Stimulated activated CD4-positive, alpha-beta T cell treated with anti-CD3 and anti-CD28 coated beads, TNF-alpha, amount 100 ng/mL, for 48 hours (primary cell): ENCODE results near the gene ULK1.

ENCODE experiments used
- DNase-seq, 3 donors: peaks; one replicate each; pipeline ENCODE4 v3.0.0-alpha.2; 2020; ENCODE audit warnings: low read depth in 3 of 3

The ULK1 gene

DNA sequence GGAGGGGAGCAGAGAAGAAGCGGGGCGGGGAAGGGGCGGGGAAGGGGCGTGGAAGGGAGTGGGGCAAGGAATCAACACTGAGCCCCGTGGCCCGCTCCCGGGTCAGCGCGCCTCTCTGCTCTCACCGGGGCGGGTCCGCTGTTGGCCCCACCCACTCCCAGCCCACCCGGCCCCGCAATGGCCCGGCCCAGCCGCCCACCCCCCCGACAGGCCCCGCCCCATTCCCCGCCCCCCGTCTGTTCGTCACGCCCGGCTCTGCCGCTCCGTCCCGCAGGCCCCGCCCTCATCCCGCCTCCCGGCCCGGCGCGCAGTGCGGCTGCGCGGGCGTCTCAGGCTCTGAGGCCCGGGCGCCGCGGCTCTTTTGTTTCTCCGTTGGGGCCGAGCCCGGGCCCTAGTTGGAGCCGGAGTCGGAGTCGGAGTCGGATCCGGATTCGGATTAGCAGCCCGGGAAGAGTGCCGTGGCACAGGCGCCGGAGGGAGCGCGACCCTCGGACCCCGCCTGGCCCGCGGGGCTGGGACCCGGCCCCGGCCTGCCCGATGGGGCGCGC, at the start of gene ULK1:
Gene ULK1 (plus strand): TSS at position 310 of the 548 bp plus-strand sequence. CDS start 380 bp downstream, outside the sequence.
- peak; percentile 83 to 89 (median 86) for DNase-seq

DNA sequence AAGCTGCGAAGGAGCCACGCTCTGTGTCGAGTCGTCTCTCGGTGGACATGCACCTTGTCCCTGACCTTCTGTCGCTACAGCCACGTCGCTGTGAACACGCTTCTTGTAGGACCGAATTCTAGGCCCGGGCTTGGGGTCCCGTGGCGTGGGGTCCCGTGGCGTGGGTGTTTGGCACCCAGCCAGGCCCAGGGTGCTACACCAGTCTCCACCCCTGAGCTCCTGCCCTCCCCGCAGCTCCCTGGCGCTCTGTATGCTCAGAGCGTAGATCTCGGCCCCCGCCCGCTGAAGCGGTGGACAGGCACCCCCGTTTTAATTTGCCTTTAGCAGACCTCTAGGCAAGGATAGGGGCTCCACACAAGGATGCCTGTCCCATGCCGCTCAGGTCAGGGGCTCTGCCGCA, 49.8 kb upstream of the ULK1 start:
- DNase-seq: no peak

DNA sequence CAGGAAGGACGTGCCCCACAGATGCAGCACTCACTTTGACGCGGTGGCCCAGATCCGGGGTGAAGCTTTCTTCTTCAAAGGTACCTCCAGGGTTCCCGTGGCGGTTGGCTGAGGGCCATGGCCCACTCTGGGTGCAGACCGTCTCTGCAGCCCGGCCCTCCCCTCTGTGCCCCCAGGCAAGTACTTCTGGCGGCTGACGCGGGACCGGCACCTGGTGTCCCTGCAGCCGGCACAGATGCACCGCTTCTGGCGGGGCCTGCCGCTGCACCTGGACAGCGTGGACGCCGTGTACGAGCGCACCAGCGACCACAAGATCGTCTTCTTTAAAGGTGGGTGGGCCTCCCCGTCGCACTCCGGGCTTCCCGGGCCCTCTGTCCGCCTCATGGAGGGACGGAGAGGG, 49.3 kb upstream of the ULK1 start:
- no peak for DNase-seq

DNA sequence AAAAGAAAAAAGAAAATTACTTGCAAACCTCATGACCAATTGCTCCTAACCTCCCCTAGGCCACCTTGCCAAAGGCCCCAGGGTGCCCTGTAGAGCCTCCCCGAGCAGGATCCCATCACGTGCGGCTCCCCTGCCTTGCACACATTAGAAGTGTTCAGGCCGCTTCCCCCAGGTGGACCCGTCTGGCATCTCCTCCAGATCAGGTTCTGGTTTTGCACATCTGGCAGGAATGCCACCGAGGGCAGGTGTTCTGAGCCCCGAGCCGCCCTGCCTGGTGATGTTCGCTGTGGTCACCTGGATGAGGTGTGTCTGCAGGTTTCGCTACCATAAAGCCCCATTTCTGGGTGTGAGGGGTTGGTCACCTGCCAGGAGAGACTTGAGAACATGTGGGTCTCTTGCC, 47.0 kb upstream of the ULK1 start:
- DNase-seq: no peak

DNA sequence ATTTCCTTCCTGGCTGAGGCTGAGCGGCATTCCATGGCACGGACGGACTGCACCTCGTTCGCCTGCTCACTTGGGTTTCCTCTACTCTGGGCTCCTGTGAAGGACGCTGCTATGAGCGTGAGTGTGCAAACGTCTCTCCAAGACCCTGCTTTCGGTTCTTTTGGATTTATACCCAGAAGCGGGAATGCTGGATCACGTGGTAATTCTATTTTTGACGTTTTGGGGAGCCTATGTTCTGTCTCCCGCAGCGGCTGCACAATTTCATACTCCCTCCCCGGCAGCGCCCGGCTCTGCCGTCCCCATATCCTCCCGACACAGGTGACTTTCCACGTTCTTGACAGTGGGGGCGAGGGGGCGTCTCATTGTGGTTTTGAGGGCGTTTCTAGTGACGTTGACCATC, 45.7 kb upstream of the ULK1 start:
- no peak for DNase-seq

DNA sequence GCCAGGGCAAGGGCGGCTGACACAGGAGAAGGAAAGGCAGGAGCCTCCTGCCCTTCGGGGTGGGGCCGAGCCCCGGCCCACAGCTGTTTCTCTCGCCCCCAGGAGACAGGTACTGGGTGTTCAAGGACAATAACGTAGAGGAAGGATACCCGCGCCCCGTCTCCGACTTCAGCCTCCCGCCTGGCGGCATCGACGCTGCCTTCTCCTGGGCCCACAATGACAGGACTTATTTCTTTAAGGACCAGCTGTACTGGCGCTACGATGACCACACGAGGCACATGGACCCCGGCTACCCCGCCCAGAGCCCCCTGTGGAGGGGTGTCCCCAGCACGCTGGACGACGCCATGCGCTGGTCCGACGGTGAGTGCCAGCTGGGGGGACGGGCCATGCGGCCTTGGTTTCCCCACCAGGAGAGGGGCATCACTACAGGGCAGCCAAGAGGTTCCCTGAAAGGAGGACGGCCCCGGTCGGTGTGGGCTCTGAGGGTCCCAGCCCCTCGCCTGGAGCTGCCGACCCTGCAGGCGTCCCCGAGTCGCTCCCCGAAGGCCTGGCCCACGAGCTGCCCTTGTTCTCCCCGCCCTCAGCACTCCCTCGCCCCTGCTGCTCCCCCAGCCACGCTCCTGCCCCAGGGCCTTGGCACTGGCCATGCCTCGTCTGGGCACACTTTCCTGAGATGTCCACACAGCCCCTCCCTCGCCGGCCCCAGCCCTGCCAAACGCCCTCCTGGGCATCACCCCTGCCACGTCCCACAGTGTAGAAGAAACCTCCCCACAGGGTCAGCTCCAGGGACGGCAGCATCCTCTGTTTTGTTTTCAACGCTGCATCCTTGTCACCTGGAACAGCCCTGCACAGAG, 44.5 kb upstream of the ULK1 start:
- no peak for DNase-seq

DNA sequence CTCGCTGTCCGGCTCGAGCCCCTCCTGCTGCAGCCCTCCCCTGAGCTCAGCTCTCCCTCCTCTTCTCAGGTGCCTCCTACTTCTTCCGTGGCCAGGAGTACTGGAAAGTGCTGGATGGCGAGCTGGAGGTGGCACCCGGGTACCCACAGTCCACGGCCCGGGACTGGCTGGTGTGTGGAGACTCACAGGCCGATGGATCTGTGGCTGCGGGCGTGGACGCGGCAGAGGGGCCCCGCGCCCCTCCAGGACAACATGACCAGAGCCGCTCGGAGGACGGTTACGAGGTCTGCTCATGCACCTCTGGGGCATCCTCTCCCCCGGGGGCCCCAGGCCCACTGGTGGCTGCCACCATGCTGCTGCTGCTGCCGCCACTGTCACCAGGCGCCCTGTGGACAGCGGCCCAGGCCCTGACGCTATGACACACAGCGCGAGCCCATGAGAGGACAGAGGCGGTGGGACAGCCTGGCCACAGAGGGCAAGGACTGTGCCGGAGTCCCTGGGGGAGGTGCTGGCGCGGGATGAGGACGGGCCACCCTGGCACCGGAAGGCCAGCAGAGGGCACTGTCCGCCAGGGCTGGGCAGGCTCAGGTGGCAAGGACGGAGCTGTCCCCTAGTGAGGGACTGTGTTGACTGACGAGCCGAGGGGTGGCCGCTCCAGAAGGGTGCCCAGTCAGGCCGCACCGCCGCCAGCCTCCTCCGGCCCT, 43.4 kb upstream of the ULK1 start:
- DNase-seq: no peak

DNA sequence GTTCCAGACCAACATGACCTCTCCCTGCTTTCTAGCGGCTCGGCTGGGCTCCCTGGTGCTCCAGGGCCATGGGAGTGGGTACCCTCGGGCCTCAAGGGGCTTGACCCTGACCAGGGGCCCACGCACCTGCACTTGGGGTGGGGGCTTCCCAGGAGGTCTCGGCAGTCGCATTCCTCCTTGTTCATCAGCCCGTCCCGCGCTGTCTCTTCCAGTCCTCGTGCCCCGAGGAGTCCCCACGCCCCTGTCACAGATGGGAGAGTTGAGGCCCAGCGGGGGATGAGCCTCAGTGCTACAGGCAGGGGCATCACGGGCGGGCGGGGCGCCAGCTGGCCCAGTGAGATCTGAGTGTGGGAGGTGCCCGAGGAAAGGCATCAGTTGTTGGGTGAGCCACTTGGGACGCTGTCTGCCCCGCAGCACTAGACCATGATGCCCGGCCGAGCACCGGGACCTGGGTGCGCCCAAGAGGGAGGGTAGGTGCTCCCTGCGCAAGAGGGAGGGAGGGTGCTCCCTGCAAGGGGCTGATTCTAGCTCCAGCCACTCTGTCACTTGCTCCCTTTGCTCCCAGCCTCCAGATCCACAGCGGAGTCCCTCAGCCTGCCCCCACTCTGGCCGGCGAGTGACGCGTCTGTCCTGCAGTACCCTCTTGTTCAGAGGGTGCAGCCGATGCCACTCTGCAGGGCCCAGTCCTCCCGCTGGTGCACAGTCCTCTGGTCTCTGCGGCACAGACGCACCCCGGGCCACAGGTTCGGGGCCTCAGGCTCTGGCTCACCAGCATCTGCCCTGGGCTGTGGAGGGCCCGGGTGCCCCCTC, 42.5 kb upstream of the ULK1 start:
- no peak for DNase-seq

DNA sequence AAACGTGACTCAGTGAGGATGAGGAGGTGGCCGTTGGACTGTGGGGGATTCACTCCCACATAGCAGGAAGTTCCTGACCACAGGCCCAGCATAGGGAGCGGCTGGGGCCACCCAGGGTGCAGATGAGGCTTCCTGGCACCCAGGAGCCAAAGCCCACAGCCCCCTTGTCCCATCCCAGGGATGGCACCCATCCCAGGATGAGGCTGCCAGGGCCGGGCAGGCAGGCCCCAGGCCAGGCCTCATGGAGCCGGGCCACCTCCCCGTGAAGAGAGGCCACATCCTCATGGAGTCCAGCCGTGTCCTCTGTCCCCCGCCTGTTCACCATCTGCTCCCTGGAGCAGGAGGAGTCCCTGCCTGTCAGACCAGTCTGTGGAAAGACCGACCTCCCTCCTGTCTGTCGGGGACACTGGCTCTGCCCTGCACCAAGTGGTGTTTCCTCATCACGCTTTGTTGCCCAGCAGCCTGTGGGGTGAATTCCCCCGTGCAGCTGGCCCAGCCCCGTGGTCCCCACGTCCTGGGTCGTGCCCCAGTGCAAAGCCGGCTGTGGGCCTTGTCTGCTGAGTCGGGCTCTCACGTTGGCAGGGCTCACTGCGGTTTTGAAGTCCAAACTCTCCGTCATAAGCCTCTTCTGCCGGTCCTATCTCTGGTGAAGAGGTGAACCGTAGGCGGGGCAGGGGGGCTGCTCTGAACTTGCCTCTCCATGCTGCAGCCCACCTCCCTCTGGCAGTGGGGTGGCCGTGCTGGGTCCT, 41.7 kb upstream of the ULK1 start:
- DNase-seq: no peak

DNA sequence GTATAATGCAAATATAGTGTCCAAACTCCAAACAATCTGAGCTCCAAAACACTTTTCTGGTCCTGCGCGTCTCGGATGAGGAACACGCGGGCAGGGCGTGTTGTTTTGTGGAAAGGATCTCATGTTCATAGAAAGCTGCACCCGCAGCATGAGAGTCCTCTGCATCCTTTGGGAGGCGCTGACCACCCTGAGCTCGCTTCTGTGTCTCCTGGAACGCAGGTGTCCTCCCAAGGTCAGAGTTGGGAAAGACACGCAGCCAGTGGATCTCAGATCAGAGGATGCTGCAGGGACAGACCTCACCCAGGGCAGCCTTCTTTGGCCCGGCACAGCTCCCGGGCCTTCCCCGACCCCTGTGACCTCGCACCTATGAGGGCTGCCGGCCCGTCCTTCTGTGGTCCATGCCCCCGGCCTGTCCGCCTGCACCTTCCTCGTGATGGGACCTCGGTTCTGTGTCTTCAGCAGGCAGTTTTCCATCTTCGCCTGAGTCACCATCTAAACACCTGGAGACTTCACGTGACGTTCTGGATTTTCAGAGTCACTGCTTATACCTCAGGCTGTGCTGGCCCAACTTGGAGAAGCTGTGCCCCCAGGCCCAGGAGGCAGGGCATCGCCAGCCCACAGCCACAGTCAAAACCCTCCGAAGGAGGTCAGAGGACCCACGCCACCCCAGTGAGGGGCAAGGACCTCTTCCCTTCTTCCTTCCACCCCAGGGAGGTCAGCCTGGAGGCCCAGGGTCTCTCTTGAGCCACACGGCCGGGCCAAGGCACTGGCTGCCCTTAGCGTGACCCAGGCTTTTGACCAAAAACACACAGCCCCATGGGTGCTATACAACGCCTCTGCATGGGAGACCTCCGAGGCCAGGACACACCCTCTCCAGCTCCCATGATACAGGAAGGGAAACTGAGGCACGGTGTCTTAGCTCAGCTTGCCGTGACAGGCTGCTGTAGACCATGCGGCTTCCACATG, 40.3 kb upstream of the ULK1 start:
- DNase-seq: no peak

DNA sequence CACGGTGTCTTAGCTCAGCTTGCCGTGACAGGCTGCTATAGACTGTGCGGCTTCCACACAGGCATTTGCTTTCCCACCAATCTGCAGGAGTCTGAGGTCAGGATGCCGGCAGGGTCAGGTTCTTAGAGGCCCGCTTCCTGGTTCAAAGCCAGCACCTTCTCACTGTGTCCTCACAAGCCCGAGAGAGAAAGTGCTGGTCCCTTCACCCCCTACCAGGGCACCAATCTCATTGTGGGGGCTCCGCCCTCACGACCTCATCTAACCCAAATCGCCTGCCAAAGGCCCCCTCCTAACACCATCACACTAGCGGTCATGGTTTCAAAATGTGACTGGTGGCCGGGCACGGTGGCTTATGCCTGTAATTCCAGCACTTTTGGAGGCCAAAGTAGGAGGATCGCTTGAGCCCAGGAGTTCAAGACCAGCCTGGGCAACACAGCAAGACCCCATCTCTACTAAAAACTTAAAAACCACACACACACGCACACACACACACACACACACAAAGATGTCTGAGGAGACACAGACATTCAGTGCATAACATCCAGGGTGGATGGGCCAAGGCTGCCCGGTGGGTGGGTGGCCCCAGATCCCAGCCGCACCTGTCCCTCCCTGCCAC, 39.5 kb upstream of the ULK1 start:
- no peak for DNase-seq

DNA sequence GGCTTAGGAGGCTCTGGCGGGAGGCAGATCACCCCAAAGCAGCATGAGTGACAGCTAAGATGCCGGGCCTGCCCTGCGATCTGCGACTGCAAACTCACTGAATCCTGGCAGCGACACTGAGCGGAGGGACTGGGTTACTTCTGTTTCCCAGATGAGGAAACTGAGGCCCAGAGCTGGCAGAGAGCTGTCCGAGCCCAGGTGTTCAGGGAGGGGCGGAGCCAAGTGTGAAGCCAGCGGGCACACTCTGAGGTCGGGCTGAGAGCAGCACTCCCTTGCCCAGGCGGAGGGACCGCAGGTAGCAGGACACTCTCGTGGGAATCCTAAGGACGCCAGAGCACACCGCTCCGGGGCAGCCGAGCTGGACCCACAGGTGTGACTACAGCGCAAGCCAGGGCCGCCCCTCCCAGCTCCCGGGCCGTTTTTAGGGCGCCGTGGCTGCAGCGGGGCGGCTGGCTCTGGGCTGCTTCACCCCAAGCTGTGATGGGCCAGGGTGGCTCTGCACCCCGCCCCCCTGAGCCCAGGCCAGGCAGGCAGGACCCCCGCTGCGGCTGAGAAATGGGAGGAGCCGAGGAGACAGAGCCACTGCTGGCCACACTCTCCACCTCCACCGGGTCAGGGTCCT, 38.8 kb upstream of the ULK1 start:
- no peak for DNase-seq

DNA sequence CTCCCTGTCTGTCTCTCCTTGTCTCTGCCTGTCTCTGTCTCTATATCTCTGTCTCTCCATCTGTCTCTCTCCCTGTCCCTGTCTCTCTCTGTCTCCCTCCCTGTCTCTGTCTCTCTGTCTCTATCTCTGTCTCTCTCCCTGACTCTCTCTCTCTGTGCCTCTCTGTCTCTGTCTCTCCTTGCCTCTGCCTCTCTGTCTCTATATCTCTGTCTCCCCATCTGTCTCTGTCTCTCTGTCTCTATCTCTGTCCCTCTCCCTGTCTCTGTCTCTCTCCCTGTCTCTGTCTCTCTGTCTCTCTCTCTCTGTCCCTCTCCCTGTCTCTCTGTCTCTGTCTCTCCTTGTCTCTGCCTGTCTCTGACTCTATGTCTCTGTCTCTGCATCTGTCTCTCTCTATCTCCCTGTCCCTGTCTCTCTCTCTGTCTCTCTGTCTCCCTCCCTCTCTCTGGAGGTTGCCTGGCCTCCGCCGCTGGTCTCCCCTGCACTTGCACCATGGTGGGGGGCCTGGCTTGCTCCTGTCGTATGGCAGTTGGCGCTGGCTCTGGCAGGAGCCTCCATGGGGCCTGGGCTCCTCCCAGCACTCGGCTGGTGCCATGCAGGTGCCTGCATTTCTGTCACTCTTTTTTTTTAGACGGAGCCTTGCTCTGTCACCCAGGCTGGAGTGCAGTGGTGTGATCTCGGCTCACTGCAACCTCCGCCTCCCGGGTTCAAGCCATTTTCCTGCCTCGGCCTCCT, 37.9 kb upstream of the ULK1 start:
- no peak for DNase-seq

DNA sequence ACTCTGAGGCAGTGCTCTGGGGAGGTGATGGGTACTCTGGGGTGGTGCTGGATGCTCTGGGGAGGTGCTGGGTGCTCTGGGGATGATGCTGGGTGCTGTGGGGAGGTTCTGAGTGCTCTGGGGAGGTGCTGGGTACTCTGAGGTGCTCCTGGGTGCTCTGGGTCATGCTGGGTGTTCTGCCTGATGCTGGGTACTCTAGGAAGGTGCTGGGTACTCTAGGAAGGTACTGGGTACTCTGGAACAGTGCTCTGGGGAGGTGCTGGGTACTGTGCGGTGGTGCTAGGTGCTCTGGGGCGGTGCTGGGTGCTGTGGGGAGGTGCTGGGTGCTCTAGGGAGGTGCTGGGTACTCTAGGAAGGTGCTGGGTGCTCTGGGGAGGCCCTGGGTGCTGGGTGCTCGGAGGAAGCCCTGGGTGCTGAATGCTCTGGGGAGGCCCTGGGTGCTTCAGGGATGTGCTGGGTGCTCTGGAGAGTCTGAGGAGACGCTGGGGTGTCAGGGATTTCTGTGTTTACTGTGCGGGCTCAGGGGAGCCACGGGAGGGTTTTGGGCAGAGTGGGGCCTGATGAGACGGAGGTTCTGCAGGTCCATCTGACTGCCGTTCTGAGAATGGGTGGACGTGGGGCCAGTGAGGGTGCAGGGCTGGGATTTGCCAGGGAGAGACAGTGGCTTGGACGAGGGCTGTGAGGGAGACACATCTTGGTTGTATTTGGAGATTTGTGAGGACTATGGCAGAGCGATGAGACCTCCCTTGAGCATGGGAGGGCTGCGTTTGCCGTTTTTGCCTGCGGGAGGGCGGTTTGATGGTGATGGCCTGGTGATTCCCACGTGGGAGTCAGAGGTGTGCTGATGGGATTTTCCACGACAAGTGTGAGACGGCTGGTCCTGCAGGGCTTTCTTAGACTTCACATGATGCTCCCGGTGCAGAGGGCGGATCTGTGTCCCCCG, 36.2 kb upstream of the ULK1 start:
- no peak for DNase-seq

DNA sequence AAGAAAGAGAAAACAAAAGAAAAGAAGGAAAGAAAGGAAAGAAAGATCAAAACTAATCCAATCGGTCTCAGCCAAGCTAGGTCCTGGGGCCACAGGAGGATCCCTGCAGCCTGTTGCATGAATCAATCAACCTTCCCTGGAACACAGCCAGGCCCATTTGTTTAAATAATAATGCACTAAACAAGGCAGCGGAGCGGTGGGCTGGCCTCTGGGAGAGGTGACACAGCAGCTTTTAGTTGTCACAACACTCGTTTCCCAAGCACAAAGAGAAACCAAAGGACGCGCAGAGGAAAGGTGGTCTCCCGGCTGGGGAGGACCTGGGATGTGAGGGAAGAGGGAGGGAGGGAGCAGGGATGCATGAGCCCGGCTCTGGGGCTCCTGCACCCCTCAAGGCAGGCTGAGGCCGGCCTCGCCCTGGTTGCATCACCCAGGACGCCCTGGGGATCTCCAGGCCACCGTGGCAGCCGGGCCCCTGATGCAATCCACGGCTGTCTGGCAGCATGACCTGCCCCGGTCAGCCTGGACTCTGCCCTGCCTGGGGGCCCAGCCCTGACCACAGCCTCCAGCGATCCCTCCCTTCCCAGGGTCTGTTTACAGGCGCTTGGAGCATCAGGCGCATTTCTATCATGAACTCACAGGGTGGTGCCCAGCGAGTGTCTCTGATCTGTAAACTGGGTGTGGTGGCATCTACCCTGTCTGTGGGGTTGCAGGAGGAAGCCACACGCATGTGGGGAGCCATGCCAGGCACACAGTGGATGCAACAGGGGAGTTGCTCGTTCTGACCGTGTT, 33.8 kb upstream of the ULK1 start:
- no peak for DNase-seq

DNA sequence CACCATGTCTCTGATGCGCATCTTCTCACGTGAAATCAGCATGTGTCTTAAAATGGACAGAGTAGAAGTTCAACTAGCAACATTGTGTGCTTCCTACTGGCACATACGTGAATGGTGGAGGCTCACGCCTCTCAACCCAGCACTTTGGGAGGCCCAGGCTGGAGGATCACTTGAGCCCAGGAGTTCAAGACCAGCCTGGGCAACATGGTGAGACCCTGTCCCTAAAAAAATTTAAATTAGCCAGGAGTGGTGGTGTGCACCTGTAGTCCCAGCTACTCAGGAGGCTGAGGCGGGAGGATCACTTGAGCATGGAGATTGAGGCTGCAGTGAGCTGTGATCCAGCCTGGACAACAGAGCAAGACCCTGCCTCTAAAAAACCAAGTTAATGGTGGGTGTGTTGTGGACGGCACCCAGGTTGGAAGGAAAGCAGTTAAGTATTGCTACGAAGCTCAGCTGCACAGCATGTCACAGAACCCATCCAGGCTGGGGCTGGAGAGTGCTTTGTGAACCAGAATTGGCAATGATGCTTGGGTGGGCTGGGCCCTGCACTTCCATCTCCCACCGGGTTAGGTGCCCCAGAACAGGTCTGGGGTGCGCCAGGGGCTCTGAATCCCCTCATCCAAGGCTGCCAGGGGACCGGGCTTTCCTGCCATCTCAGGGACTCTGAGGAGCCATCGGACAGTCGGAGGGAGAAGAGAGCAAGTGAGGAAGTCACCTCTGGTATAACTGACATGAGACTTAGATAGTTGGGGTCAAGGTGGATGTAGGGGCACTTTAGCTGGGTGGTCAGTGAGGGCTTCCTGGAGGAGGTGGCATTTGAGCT, 33.0 kb upstream of the ULK1 start:
- no peak for DNase-seq
